Naive thymus-derived CD4-positive, alpha-beta T cell (primary cell): Measurements from ENCODE around the gene ERC1. TPM values are rescaled to one million over a fixed set of nuclear protein-coding genes. Genes with fewer than 3 reads are reported as not detected.
A peak's percentile ranks its signal among the peaks of the same experiment; 100 is the strongest.

Source experiments
- ATAC-seq: fragments of 150-1000 bp; cut with Tn5 transposase; 2 replicates; pipeline ENCODE4 v1.10.0; 2021; ENCODE audit warnings: mild to moderate bottlenecking, moderate library complexity
- CTCF ChIA-PET: fragments of 350-600 bp; sonication (Branson Sonifier 250); formaldehyde crosslinking; loops from one replicate; lab custom pipeline; 2021; ENCODE audit warnings: antibody characterized with exemption; lab: Charles Lee
- POLR2A ChIA-PET: fragments of 350-600 bp; sonication (Branson Sonifier 250); formaldehyde crosslinking; loops from one replicate; lab custom pipeline; 2021; ENCODE audit warnings: antibody characterized with exemption, inconsistent platforms; lab: Charles Lee
- DNase-seq, 9 donors: peaks; one replicate each; pipeline versions ENCODE4 v3.0.0 to v3.0.0-alpha.2; 2020 to 2022; ENCODE audit warnings: mixed read lengths in 1 of 9
- H3K27ac ChIP-seq: one replicate; pipeline ENCODE4 v1.7.0; 2013; ENCODE audit warnings: mild to moderate bottlenecking, low read depth, low read length, moderate library complexity
- H3K27me3 ChIP-seq, 2 donors: one replicate each; pipeline ENCODE4 v1.7.0; 2013; ENCODE audit warnings: low read length in 2 of 2, mild to moderate bottlenecking in 2 of 2, moderate library complexity in 2 of 2; ENCODE audit not compliant: control insufficient read depth in 2 of 2, insufficient read depth in 2 of 2
- H3K36me3 ChIP-seq, 3 experiments: 1 replicate in 2 of 3; 2 replicates in 1 of 3; pipeline ENCODE4 v1.7.0; 2013; ENCODE audit warnings: low read length in 3 of 3, mild to moderate bottlenecking in 3 of 3, moderate library complexity in 1 of 3; ENCODE audit not compliant: insufficient read depth in 3 of 3, control insufficient read depth in 2 of 3
- H3K4me1 ChIP-seq, 2 donors: one replicate each; pipeline ENCODE4 v1.7.0; 2013; ENCODE audit warnings: low read length in 2 of 2, mild to moderate bottlenecking in 2 of 2, moderate library complexity in 1 of 2; ENCODE audit not compliant: control insufficient read depth in 2 of 2, insufficient read depth in 2 of 2
- H3K4me3 ChIP-seq: 2 replicates; pipeline ENCODE4 v1.7.0; 2013; ENCODE audit warnings: mild to moderate bottlenecking, low read length
- H3K9me3 ChIP-seq, 3 experiments: 1 replicate in 2 of 3; 2 replicates in 1 of 3; pipeline ENCODE4 v1.7.0; 2013; ENCODE audit warnings: low read length in 3 of 3; ENCODE audit not compliant: control insufficient read depth in 2 of 3
- H3K27ac Mint-ChIP-seq, 9 donors: one replicate each; pipeline ENCODE4 v1.8.0; 2020 to 2022; ENCODE audit warnings: mixed read lengths in 9 of 9, mild to moderate bottlenecking in 8 of 9, moderate library complexity in 5 of 9, inconsistent platforms in 2 of 9
- H3K27me3 Mint-ChIP-seq, 5 donors: one replicate each; pipeline ENCODE4 v1.8.0; 2021 to 2022; ENCODE audit warnings: mixed read lengths in 5 of 5, mild to moderate bottlenecking in 1 of 5
- H3K36me3 Mint-ChIP-seq, 5 donors: one replicate each; pipeline ENCODE4 v1.8.0; 2020 to 2022; ENCODE audit warnings: mixed read lengths in 5 of 5, mild to moderate bottlenecking in 3 of 5, inconsistent platforms in 1 of 5
- H3K4me1 Mint-ChIP-seq, 7 donors: one replicate each; pipeline ENCODE4 v1.8.0; 2020 to 2022; ENCODE audit warnings: mixed read lengths in 7 of 7, mild to moderate bottlenecking in 3 of 7, inconsistent platforms in 1 of 7
- H3K4me3 Mint-ChIP-seq, 10 donors: one replicate each; pipeline ENCODE4 v1.8.0; 2020 to 2022; ENCODE audit warnings: mild to moderate bottlenecking in 10 of 10, mixed read lengths in 10 of 10, moderate library complexity in 6 of 10, inconsistent platforms in 2 of 10
- H3K9me3 Mint-ChIP-seq, 11 donors: one replicate each; pipeline ENCODE4 v1.8.0; 2020 to 2022; ENCODE audit warnings: mixed read lengths in 11 of 11, mild to moderate bottlenecking in 4 of 11, inconsistent platforms in 1 of 11, moderate library complexity in 1 of 11
- intact Hi-C, 2 donors: fragments of 100-400 bp; cut with micrococcal nuclease; formaldehyde crosslinking; loops; one replicate each; pipeline ENCODE4 v1.15.1; 2023
- polyA plus RNA-seq, 2 donors: library from polyadenylated mRNA; unstranded; fragments of 300-500 nt; fragmentation: Illumina TruSeq; gene quantifications; one replicate each; pipeline ENCODE4 v1.2.3, GENCODE V29; 2021
- total RNA-seq, 6 experiments: library from RNA in 5 of 6; stranded (reverse) in 5 of 6; gene quantifications; 1 replicate in 5 of 6; 2 replicates in 1 of 6; pipeline ENCODE4 v1.2.3 and lab custom pipeline; 2021 to 2026

Gene ERC1
- total and polyA plus RNA-seq, 7 experiments from 2014 or later = 15.9 to 62.0 (median 51.5) TPM

DNA sequence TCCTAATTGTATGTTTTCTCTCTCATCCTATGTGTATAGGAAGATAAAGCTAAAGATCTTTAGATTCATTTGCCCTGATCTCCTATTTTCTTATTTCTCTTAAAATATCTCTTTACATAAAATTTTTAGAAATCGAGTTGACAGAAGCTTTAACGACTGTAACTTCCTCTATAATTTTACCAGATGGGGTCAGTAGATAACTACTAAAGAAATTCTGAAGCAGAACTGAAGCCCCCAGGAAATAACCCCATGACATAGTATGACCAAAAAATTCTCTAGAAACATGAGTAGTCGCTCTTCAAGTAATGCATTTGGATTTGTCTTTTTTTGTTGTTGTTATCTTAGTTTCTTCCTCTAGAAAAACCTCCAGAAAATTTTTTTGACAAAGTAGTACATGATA, 288.0 kb downstream of the ERC1 start:
- H3K9me3 ChIP-seq = no peaks in the 10 kb centered on the region
- POLR2A ChIA-PET = no interaction called here
- H3K4me1 Mint-ChIP-seq = peaks cover 5 to 22% (median 13%) of the 10 kb centered on the region in 7 donors

GRCh38 chr12:1280059-1280458, 289.0 kb downstream of the ERC1 start:
- no peak for ATAC-seq
- intact Hi-C loops = no loop called here

More for the DNA sequence above, 288.0 kb downstream of the ERC1 start:
- Histone ChIP-seq H3K27ac (no peak overlapping the region), H3K4me3 (no peak overlapping the region), H3K36me3 (peaks cover 0 to 3% (median 0%) of the 10 kb centered on the region in 3 experiments), H3K27me3 (no peaks in the 10 kb centered on the region), H3K4me1 (no peaks in the 10 kb centered on the region)
- intact Hi-C loops = loop anchor here in 1 of 2 donors (10.0 kb wide), 2 partner anchors 154 to 306 kb away; no protein-coding TSS in a partner anchor
- H3K27me3 Mint-ChIP-seq = no peaks in the 10 kb centered on the region
- ATAC-seq (no peak), DNase-seq (no peak)
- H3K27ac Mint-ChIP-seq = peak overlapping the region in 1 of 9 donors; percentile 27
- CTCF ChIA-PET = no interaction called here
- H3K4me3 Mint-ChIP-seq = no peak overlapping the region
- H3K9me3 Mint-ChIP-seq = peaks cover 0 to 4% (median 0%) of the 10 kb centered on the region in 11 donors
- H3K36me3 Mint-ChIP-seq = peaks cover 0 to 24% (median 11%) of the 10 kb centered on the region in 5 donors

DNA sequence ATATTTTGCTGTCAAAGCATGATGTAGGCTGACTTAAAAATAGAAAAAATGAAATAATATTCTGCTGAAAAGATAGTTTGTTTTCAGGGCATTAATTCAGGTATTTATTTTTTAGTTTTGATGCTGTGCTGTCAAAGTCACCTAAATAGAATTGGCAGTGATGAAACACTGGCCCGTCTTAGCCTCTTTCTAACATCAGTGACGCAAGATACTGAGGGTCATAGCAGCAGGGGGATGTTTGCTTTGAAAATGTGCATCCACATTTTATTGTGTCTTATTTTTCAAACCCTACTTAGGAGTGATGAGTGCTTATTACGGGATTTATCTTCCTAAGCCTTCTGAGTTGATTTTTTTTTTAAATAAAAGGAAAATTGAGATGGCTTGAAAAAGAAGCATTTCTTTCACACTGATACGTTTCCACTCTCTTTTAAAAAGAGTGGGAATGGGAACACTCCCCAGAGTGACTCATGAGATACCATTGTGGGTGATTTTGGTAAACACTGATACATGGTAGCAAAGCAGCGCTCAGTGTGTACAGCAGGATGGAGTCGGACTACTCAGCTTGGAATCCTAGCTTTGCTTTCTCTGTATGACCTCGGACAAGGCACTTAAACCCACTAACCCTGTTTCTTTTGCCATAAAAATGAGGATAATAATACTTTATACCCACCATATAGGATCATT, 290.8 kb downstream of the ERC1 start:
- no peak overlapping the region for H3K27ac Mint-ChIP-seq

More at GRCh38 chr12:1280059-1280458, 289.0 kb downstream of the ERC1 start:
- Histone ChIP-seq H3K36me3 (peaks cover 0 to 3% (median 0%) of the 10 kb centered on the region in 3 experiments), H3K4me3 (no peak overlapping the region), H3K9me3 (no peaks in the 10 kb centered on the region), H3K27me3 (no peaks in the 10 kb centered on the region), H3K4me1 (no peaks in the 10 kb centered on the region), H3K27ac (no peak overlapping the region)
- peaks cover 0 to 2% (median 0%) of the 10 kb centered on the region in 11 donors for H3K9me3 Mint-ChIP-seq
- no peak for DNase-seq
- no peak overlapping the region for H3K4me3 Mint-ChIP-seq
- H3K4me1 Mint-ChIP-seq = peaks cover 5 to 25% (median 14%) of the 10 kb centered on the region in 7 donors
- peak overlapping the region in 1 of 9 donors; percentile 39 for H3K27ac Mint-ChIP-seq
- POLR2A ChIA-PET = no interaction called here
- H3K27me3 Mint-ChIP-seq = no peaks in the 10 kb centered on the region
- H3K36me3 Mint-ChIP-seq = peaks cover 4 to 27% (median 5%) of the 10 kb centered on the region in 5 donors
- CTCF ChIA-PET = no interaction called here

GRCh38 chr12:1282670-1283315, 291.8 kb downstream of the ERC1 start:
- Histone ChIP-seq H3K27ac (no peak overlapping the region), H3K4me1 (no peaks in the 10 kb centered on the region), H3K36me3 (peaks cover 0 to 3% (median 0%) of the 10 kb centered on the region in 3 experiments), H3K4me3 (no peak overlapping the region), H3K27me3 (no peaks in the 10 kb centered on the region), H3K9me3 (no peaks in the 10 kb centered on the region)
- Mint-ChIP-seq H3K4me3 (no peak overlapping the region), H3K36me3 (peaks cover 4 to 33% (median 9%) of the 10 kb centered on the region in 5 donors), H3K27me3 (no peaks in the 10 kb centered on the region), H3K4me1 (peaks cover 5 to 18% (median 6%) of the 10 kb centered on the region in 7 donors), H3K27ac (no peak overlapping the region), H3K9me3 (no peaks in the 10 kb centered on the region)
- DNase-seq (no peak), ATAC-seq (no peak)
- ChIA-PET CTCF (no interaction called here), POLR2A (interaction anchor here (1.1 kb wide), 1 partner anchor 9 kb away, joined by 3 read pairs; no protein-coding TSS in a partner anchor)
- intact Hi-C loops = no loop called here

More for the DNA sequence above, 290.8 kb downstream of the ERC1 start:
- no peaks in the 10 kb centered on the region for H3K27me3 Mint-ChIP-seq
- peaks cover 4 to 26% (median 9%) of the 10 kb centered on the region in 5 donors for H3K36me3 Mint-ChIP-seq
- ChIA-PET POLR2A (interaction anchor here (0.8 to 1.1 kb wide), 2 partner anchors 8 to 78 kb away, joined by 3 to 4 read pairs; no protein-coding TSS in a partner anchor), CTCF (interaction anchor here (0.7 kb wide), 1 partner anchor 262 kb away, joined by 4 read pairs; no protein-coding TSS in a partner anchor)
- no peak for DNase-seq
- peaks cover 5 to 25% (median 14%) of the 10 kb centered on the region in 7 donors for H3K4me1 Mint-ChIP-seq
- no peaks in the 10 kb centered on the region for H3K27me3 ChIP-seq
- no peaks in the 10 kb centered on the region for H3K9me3 ChIP-seq
- H3K4me3 Mint-ChIP-seq = no peak overlapping the region
- no peak overlapping the region for H3K27ac ChIP-seq
- no peak for ATAC-seq
- no peaks in the 10 kb centered on the region for H3K9me3 Mint-ChIP-seq
- intact Hi-C loops = no loop called here
- peaks cover 0 to 3% (median 0%) of the 10 kb centered on the region in 3 experiments for H3K36me3 ChIP-seq
- no peak overlapping the region for H3K4me3 ChIP-seq
- H3K4me1 ChIP-seq = no peaks in the 10 kb centered on the region

- peaks cover 0 to 3% (median 0%) of the 10 kb centered on the region in 3 experiments for H3K36me3 ChIP-seq
- H3K4me3 ChIP-seq = no peak overlapping the region
- Mint-ChIP-seq H3K27ac (no peak overlapping the region), H3K36me3 (peaks cover 4 to 33% (median 9%) of the 10 kb centered on the region in 5 donors), H3K9me3 (no peaks in the 10 kb centered on the region), H3K27me3 (no peaks in the 10 kb centered on the region), H3K4me3 (no peak overlapping the region), H3K4me1 (peaks cover 0 to 13% (median 1%) of the 10 kb centered on the region in 7 donors)
- intact Hi-C loops = no loop called here
- CTCF ChIA-PET = no interaction called here
- H3K27me3 ChIP-seq = no peaks in the 10 kb centered on the region
- no peaks in the 10 kb centered on the region for H3K9me3 ChIP-seq
- no peaks in the 10 kb centered on the region for H3K4me1 ChIP-seq
- no peak overlapping the region for H3K27ac ChIP-seq
- POLR2A ChIA-PET = interaction anchor here (1.1 kb wide), 1 partner anchor 9 kb away, joined by 3 read pairs; no protein-coding TSS in a partner anchor
- ATAC-seq (no peak), DNase-seq (no peak)
These were observed 292.3 kb downstream of the ERC1 start for GRCh38 chr12:1283316-1283715.

DNA sequence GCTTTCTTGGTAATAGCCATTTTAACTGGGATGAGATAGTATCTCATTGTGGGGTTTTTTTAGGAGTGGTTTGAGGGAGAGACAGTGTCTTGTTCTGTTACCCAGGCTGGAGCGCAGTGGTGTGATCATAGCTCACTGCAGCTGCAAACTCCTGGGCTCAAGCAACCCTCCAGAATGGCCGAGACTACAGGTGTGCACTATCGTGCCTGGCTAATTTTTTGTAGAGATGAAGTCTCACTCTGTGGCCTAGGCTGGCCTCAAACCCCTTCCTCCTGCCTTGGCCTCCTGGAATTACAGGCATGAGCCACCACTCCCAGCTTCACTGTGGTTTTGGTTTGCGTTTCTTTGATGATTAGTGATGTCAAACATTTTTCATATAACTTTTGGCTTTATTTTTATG, 293.6 kb downstream of the ERC1 start:
- H3K4me1 ChIP-seq = no peaks in the 10 kb centered on the region
- peaks cover 0 to 5% (median 0%) of the 10 kb centered on the region in 3 experiments for H3K36me3 ChIP-seq
- H3K36me3 Mint-ChIP-seq = peaks cover 4 to 34% (median 11%) of the 10 kb centered on the region in 5 donors
- no peak overlapping the region for H3K27ac Mint-ChIP-seq
- no peak overlapping the region for H3K4me3 ChIP-seq
- no peaks in the 10 kb centered on the region for H3K27me3 Mint-ChIP-seq
- H3K9me3 Mint-ChIP-seq = no peaks in the 10 kb centered on the region
- peaks cover 0 to 13% (median 0%) of the 10 kb centered on the region in 7 donors for H3K4me1 Mint-ChIP-seq
- POLR2A ChIA-PET = interaction anchor here (1.0 kb wide), 1 partner anchor 317 kb away, joined by 7 read pairs; no protein-coding TSS in a partner anchor
- DNase-seq (no peak), ATAC-seq (no peak)
- intact Hi-C loops = no loop called here
- H3K27ac ChIP-seq = no peak overlapping the region
- no peaks in the 10 kb centered on the region for H3K9me3 ChIP-seq
- H3K4me3 Mint-ChIP-seq = no peak overlapping the region
- no peaks in the 10 kb centered on the region for H3K27me3 ChIP-seq
- CTCF ChIA-PET = no interaction called here
